Calu3 (cell line): Measurements from ENCODE around the gene LGMN. TPM values are rescaled to one million over a fixed set of nuclear protein-coding genes. Genes with fewer than 3 reads are reported as not detected.

Experiments
- BruUV-seq: library from RNA; stranded (reverse); fragments of 400-500 nt; replicated peaks from 2 replicates; lab custom pipeline; 2021; lab: Mats Ljungman, UMichigan
- CTCF ChIA-PET: fragments of 300-600 bp; sonication (Branson Sonifier 250); formaldehyde crosslinking; loops from one replicate; lab custom pipeline; 2022; ENCODE audit warnings: antibody characterized with exemption; lab: Charles Lee
- DNase-seq: peaks from one replicate; pipeline ENCODE4 v3.0.0; 2022
- H3K27ac Mint-ChIP-seq: one replicate; pipeline ENCODE4 v1.8.0; 2022; ENCODE audit warnings: mixed read lengths; ENCODE audit not compliant: unreplicated experiment
- H3K27me3 Mint-ChIP-seq: one replicate; pipeline ENCODE4 v1.8.0; 2022; ENCODE audit warnings: mixed read lengths; ENCODE audit not compliant: unreplicated experiment
- H3K36me3 Mint-ChIP-seq: one replicate; pipeline ENCODE4 v1.8.0; 2022; ENCODE audit warnings: mild to moderate bottlenecking, moderate library complexity, mixed read lengths; ENCODE audit not compliant: insufficient read depth, unreplicated experiment
- H3K4me1 Mint-ChIP-seq: one replicate; pipeline ENCODE4 v1.8.0; 2022; ENCODE audit warnings: mild to moderate bottlenecking, low read depth, mixed read lengths; ENCODE audit not compliant: unreplicated experiment
- H3K4me3 Mint-ChIP-seq: one replicate; pipeline ENCODE4 v1.8.0; 2022; ENCODE audit warnings: mild to moderate bottlenecking, low read depth, moderate library complexity, mixed read lengths; ENCODE audit not compliant: unreplicated experiment
- H3K9me3 Mint-ChIP-seq: one replicate; pipeline ENCODE4 v1.8.0; 2022; ENCODE audit warnings: low read depth, mixed read lengths; ENCODE audit not compliant: unreplicated experiment
- CTCF ChIP-seq: fragments of 200-600 bp; IDR thresholded peaks from one replicate; pipeline ENCODE4 v1.8.0; 2022; ENCODE audit warnings: antibody characterized with exemption; ENCODE audit not compliant: unreplicated experiment
- intact Hi-C: fragments of 100-400 bp; cut with micrococcal nuclease; formaldehyde crosslinking; loops from one replicate; pipeline ENCODE4 v1.10.0; 2022; ENCODE audit not compliant: unreplicated experiment
- total RNA-seq: library from RNA; stranded (reverse); gene quantifications from 2 replicates; pipeline ENCODE4 v1.2.3, GENCODE V29; 2022

Gene LGMN
- total RNA-seq, 1 experiment from 2014 or later = 64.9 TPM

- TF ChIP-seq CTCF = no peak
- CTCF ChIA-PET = interaction anchor here (0.6 kb wide), 1 partner anchor 65 kb away, joined by 3 read pairs; no protein-coding TSS in a partner anchor
- BruUV-seq = no TSS peak
- no peaks in the 10 kb centered on the region for H3K4me1 Mint-ChIP-seq
- intact Hi-C loops = no loop called here
- H3K27ac Mint-ChIP-seq = no peak overlapping the region
- H3K9me3 Mint-ChIP-seq = no peaks in the 10 kb centered on the region
- H3K36me3 Mint-ChIP-seq = no peaks in the 10 kb centered on the region
- H3K27me3 Mint-ChIP-seq = no peaks in the 10 kb centered on the region
- no peak for DNase-seq
- H3K4me3 Mint-ChIP-seq = no peak overlapping the region
These were observed 69.2 kb downstream of the LGMN start for GRCh38 chr14:92679246-92679645.

GRCh38 chr14:92678766-92679165, 69.7 kb downstream of the LGMN start:
- Mint-ChIP-seq H3K27ac (no peak overlapping the region), H3K36me3 (no peaks in the 10 kb centered on the region), H3K27me3 (no peaks in the 10 kb centered on the region), H3K4me3 (no peak overlapping the region), H3K4me1 (no peaks in the 10 kb centered on the region), H3K9me3 (no peaks in the 10 kb centered on the region)
- no peak for TF ChIP-seq CTCF
- DNase-seq = no peak
- CTCF ChIA-PET = no interaction called here
- intact Hi-C loops = no loop called here
- BruUV-seq = no TSS peak

- Mint-ChIP-seq H3K9me3 (no peaks in the 10 kb centered on the region), H3K27me3 (no peaks in the 10 kb centered on the region), H3K36me3 (no peaks in the 10 kb centered on the region), H3K4me1 (no peaks in the 10 kb centered on the region), H3K27ac (no peak overlapping the region), H3K4me3 (no peak overlapping the region)
- BruUV-seq = no TSS peak
- no peak for TF ChIP-seq CTCF
- intact Hi-C loops = no loop called here
- DNase-seq = no peak
- CTCF ChIA-PET = no interaction called here
These were observed 70.5 kb downstream of the LGMN start for GRCh38 chr14:92677955-92678354.

GRCh38 chr14:92677087-92677668, 71.2 kb downstream of the LGMN start:
- H3K4me3 Mint-ChIP-seq = no peak overlapping the region
- BruUV-seq = no TSS peak
- H3K27ac Mint-ChIP-seq = no peak overlapping the region
- CTCF ChIA-PET = no interaction called here
- no peaks in the 10 kb centered on the region for H3K36me3 Mint-ChIP-seq
- no peaks in the 10 kb centered on the region for H3K9me3 Mint-ChIP-seq
- intact Hi-C loops = no loop called here
- no peak for TF ChIP-seq CTCF
- no peak for DNase-seq
- H3K4me1 Mint-ChIP-seq = no peaks in the 10 kb centered on the region
- no peaks in the 10 kb centered on the region for H3K27me3 Mint-ChIP-seq
